Measurements from ENCODE around the gene RASSF6. TPM values are rescaled to one million over a fixed set of nuclear protein-coding genes. Genes with fewer than 3 reads are reported as not detected.

RASSF6 gene
- total RNA-seq, 1 experiment from 2014 or later: 2.4 TPM

DNA sequence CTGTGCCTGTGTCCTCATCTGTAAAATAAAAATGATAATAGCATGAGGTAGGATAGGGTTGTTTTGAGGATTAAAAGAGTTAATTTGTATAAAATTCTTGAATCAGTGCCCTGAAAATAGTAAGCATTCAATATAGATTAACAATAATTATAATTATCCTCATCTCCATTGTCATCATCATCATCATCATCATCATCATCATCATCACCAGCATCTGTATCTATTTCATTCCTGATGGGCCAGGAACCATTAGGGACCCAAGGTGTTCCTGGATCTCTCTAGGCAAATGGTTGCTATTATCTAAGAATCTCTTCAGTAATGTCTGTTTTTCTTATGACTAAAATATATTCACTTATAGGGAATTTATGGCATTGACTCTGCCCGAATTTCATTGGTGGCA, 31.6 kb downstream of the RASSF6 start:
- no peaks in the 10 kb centered on the region for H3K9me3 Mint-ChIP-seq (ENCODE audit: unreplicated experiment)
- Histone ChIP-seq H3K4me1 (no peaks in the 10 kb centered on the region), H3K36me3 (ENCODE audit: control insufficient read depth, insufficient read depth, low read length) (no peaks in the 10 kb centered on the region), H3K9me3 (no peaks in the 10 kb centered on the region), H3K4me3 (ENCODE audit: low read depth, low read length) (no peak overlapping the region), H3K27me3 (replicated peaks; ENCODE audit: control insufficient read depth, insufficient read depth, low read length) (no peaks in the 10 kb centered on the region)
- TF ChIP-seq, protein P1, sequence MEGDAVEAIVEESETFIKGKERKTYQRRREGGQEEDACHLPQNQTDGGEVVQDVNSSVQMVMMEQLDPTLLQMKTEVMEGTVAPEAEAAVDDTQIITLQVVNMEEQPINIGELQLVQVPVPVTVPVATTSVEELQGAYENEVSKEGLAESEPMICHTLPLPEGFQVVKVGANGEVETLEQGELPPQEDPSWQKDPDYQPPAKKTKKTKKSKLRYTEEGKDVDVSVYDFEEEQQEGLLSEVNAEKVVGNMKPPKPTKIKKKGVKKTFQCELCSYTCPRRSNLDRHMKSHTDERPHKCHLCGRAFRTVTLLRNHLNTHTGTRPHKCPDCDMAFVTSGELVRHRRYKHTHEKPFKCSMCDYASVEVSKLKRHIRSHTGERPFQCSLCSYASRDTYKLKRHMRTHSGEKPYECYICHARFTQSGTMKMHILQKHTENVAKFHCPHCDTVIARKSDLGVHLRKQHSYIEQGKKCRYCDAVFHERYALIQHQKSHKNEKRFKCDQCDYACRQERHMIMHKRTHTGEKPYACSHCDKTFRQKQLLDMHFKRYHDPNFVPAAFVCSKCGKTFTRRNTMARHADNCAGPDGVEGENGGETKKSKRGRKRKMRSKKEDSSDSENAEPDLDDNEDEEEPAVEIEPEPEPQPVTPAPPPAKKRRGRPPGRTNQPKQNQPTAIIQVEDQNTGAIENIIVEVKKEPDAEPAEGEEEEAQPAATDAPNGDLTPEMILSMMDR (IDR thresholded peaks at IDR 0.05; ENCODE audit: insufficient read depth in 1 of 2, low read depth in 1 of 2, low read length in 1 of 2, severe bottlenecking in 1 of 2, unreplicated experiment in 1 of 2): no peak
- no peaks in the 10 kb centered on the region for H3K36me3 Mint-ChIP-seq (ENCODE audit: insufficient read depth, unreplicated experiment)
- ChIA-PET CTCF (no interaction called here), POLR2A (no interaction called here)
- H3K27me3 Mint-ChIP-seq (ENCODE audit: insufficient read depth, unreplicated experiment): no peaks in the 10 kb centered on the region
- no peak overlapping the region for H3K4me3 Mint-ChIP-seq (ENCODE audit: unreplicated experiment)
- no peaks in the 10 kb centered on the region for H3K4me1 Mint-ChIP-seq (ENCODE audit: low read depth, unreplicated experiment)
- BruUV-seq (replicated peaks): no TSS peak
- H3K27ac Mint-ChIP-seq (ENCODE audit: unreplicated experiment): no peak overlapping the region
- intact Hi-C loops (cut with micrococcal nuclease; ENCODE audit: unreplicated experiment): no loop called here
- DNase-seq: no peak

DNA sequence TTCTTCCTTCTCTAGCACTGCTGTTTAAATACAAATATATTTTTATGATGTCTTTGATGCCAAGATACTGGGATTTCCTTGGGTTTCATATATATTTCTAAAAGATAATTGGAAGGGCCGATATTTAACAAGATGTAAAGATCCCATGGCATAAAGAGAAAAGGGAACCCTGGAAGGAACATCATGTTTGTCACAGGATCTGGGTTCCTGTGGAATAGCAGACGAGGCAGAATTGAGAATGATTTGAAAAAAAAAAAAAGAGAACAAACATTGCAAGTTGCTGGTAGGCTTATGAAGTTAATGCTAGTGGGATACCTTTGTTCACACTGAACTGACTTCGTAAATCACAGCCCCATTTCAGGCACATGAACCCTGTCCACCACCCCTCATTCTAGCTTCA, 33.6 kb downstream of the RASSF6 start:
- TF ChIP-seq, protein P1 (IDR thresholded peaks at IDR 0.05; ENCODE audit: insufficient read depth in 1 of 2, low read depth in 1 of 2, low read length in 1 of 2, severe bottlenecking in 1 of 2, unreplicated experiment in 1 of 2): no peak
- H3K4me3 Mint-ChIP-seq (ENCODE audit: unreplicated experiment): no peak overlapping the region

DNA sequence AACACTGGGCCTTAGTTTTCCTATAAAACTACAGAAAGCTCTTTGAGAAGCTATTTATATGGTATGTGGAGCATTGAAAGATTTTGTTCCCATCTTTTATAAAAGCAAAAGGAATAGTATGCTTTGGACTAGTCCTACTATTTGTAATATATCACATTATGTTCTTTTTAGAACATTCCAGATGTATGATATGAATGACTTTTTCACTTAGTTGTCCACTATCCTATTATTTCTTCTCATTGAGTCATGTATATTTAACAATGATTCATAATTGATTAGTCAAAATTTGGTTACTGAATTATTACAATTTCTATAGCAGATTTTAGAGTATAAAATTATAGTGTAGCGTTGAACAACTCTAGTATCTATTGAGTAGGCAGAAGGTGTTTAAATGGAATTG, 34.2 kb downstream of the RASSF6 start:
- ChIA-PET POLR2A (no interaction called here), CTCF (no interaction called here)
- no peaks in the 10 kb centered on the region for H3K9me3 Mint-ChIP-seq (ENCODE audit: unreplicated experiment)
- no peaks in the 10 kb centered on the region for H3K36me3 Mint-ChIP-seq (ENCODE audit: insufficient read depth, unreplicated experiment)
- no peak for DNase-seq
- H3K4me3 Mint-ChIP-seq (ENCODE audit: unreplicated experiment): no peak overlapping the region
- Histone ChIP-seq H3K4me1 (no peaks in the 10 kb centered on the region), H3K4me3 (ENCODE audit: low read depth, low read length) (no peak overlapping the region), H3K9me3 (no peaks in the 10 kb centered on the region), H3K36me3 (ENCODE audit: control insufficient read depth, insufficient read depth, low read length) (no peaks in the 10 kb centered on the region), H3K27me3 (replicated peaks; ENCODE audit: control insufficient read depth, insufficient read depth, low read length) (no peaks in the 10 kb centered on the region)
- intact Hi-C loops (cut with micrococcal nuclease; ENCODE audit: unreplicated experiment): no loop called here
- H3K4me1 Mint-ChIP-seq (ENCODE audit: low read depth, unreplicated experiment): no peaks in the 10 kb centered on the region
- no peaks in the 10 kb centered on the region for H3K27me3 Mint-ChIP-seq (ENCODE audit: insufficient read depth, unreplicated experiment)
- H3K27ac Mint-ChIP-seq (ENCODE audit: unreplicated experiment): no peak overlapping the region
- TF ChIP-seq, protein P1 (IDR thresholded peaks at IDR 0.05; ENCODE audit: insufficient read depth in 1 of 2, low read depth in 1 of 2, low read length in 1 of 2, severe bottlenecking in 1 of 2, unreplicated experiment in 1 of 2): no peak
- no TSS peak for BruUV-seq (replicated peaks)

More for the DNA sequence above, 33.6 kb downstream of the RASSF6 start:
- no peak for DNase-seq
- Histone ChIP-seq H3K4me3 (ENCODE audit: low read depth, low read length) (no peak overlapping the region), H3K27me3 (replicated peaks; ENCODE audit: control insufficient read depth, insufficient read depth, low read length) (no peaks in the 10 kb centered on the region), H3K4me1 (no peaks in the 10 kb centered on the region), H3K9me3 (no peaks in the 10 kb centered on the region), H3K36me3 (ENCODE audit: control insufficient read depth, insufficient read depth, low read length) (no peaks in the 10 kb centered on the region)
- Mint-ChIP-seq H3K9me3 (ENCODE audit: unreplicated experiment) (no peaks in the 10 kb centered on the region), H3K27me3 (ENCODE audit: insufficient read depth, unreplicated experiment) (no peaks in the 10 kb centered on the region), H3K27ac (ENCODE audit: unreplicated experiment) (no peak overlapping the region), H3K4me1 (ENCODE audit: low read depth, unreplicated experiment) (no peaks in the 10 kb centered on the region), H3K36me3 (ENCODE audit: insufficient read depth, unreplicated experiment) (no peaks in the 10 kb centered on the region)
- ChIA-PET POLR2A (no interaction called here), CTCF (no interaction called here)
- intact Hi-C loops (cut with micrococcal nuclease; ENCODE audit: unreplicated experiment): no loop called here
- no TSS peak for BruUV-seq (replicated peaks)
